CD4-positive, alpha-beta T cell (primary cell): ENCODE results near the gene ONECUT3. TPM values are rescaled to one million over a fixed set of nuclear protein-coding genes. Genes with fewer than 3 reads are reported as not detected.

Source experiments
- ATAC-seq: fragments of 200-7000 bp; cut with Tn5 transposase; one replicate; pipeline ENCODE4 v1.10.0; 2022; ENCODE audit warnings: mild to moderate bottlenecking; ENCODE audit not compliant: poor library complexity
- CTCF ChIA-PET: fragments of 350-600 bp; sonication (Branson Sonifier 250); formaldehyde crosslinking; loops from one replicate; lab custom pipeline; 2021; ENCODE audit warnings: antibody characterized with exemption, inconsistent platforms; lab: Charles Lee
- POLR2A ChIA-PET: fragments of 350-600 bp; sonication (Branson Sonifier 250); formaldehyde crosslinking; loops from one replicate; lab custom pipeline; 2021; ENCODE audit warnings: antibody characterized with exemption, inconsistent platforms; lab: Charles Lee
- DNase-seq, 14 experiments: peaks; one replicate each; pipeline ENCODE4 v3.0.0-alpha.2; 2013 to 2020; ENCODE audit warnings: mixed read lengths in 2 of 14
- H3K27ac ChIP-seq, 2 donors: one replicate each; pipeline versions ENCODE4 v1.5.1 to v1.7.0; 2013; ENCODE audit warnings: low read length in 2 of 2, low read depth in 1 of 2, mild to moderate bottlenecking in 1 of 2
- H3K27me3 ChIP-seq, 2 experiments: 1 replicate in 1 of 2; 2 replicates in 1 of 2; pipeline versions ENCODE4 v1.6.1 to v1.7.0; 2013; ENCODE audit warnings: low read length in 2 of 2, control low read depth in 1 of 2, mild to moderate bottlenecking in 1 of 2, moderate library complexity in 1 of 2; ENCODE audit not compliant: insufficient read depth in 2 of 2, control insufficient read depth in 1 of 2
- H3K36me3 ChIP-seq: one replicate; pipeline ENCODE4 v1.6.1; 2013; ENCODE audit warnings: low read length, control low read depth; ENCODE audit not compliant: insufficient read depth
- H3K4me1 ChIP-seq: one replicate; pipeline ENCODE4 v1.6.1; 2013; ENCODE audit warnings: low read length, control low read depth; ENCODE audit not compliant: insufficient read depth
- H3K4me3 ChIP-seq: one replicate; pipeline ENCODE4 v1.5.1; 2013; ENCODE audit warnings: mild to moderate bottlenecking, low read length, moderate library complexity
- H3K9me3 ChIP-seq, 2 experiments: 1 replicate in 1 of 2; 2 replicates in 1 of 2; pipeline versions ENCODE4 v1.6.1 to v1.7.0; 2013; ENCODE audit warnings: low read length in 2 of 2, mild to moderate bottlenecking in 2 of 2, control low read depth in 1 of 2, moderate library complexity in 1 of 2; ENCODE audit not compliant: control insufficient read depth in 1 of 2, insufficient read depth in 1 of 2
- H3K27ac Mint-ChIP-seq: one replicate; pipeline ENCODE4 v1.8.0; 2020; ENCODE audit warnings: mixed read lengths
- H3K27me3 Mint-ChIP-seq: one replicate; pipeline ENCODE4 v1.8.0; 2021; ENCODE audit warnings: mixed read lengths
- H3K36me3 Mint-ChIP-seq: one replicate; pipeline ENCODE4 v1.8.0; 2021; ENCODE audit warnings: low read depth, mixed read lengths
- H3K4me1 Mint-ChIP-seq: one replicate; pipeline ENCODE4 v1.8.0; 2021; ENCODE audit warnings: low read depth, mixed read lengths
- H3K4me3 Mint-ChIP-seq: one replicate; pipeline ENCODE4 v1.8.0; 2020; ENCODE audit warnings: mild to moderate bottlenecking, mixed read lengths
- H3K9me3 Mint-ChIP-seq: one replicate; pipeline ENCODE4 v1.8.0; 2020; ENCODE audit warnings: mixed read lengths
- intact Hi-C, 2 experiments: fragments of 100-400 bp; cut with DNase I in 1 of 2; cut with micrococcal nuclease in 1 of 2; formaldehyde crosslinking; loops; one replicate each; pipeline versions ENCODE4 v1.15.1 to v1.9.0; 2023 to 2025; cut with DNase I, micrococcal nuclease
- total RNA-seq, 174 experiments: library from RNA in 2 of 174; stranded (reverse) in 2 of 174; gene quantifications; one replicate each; pipeline ENCODE4 v1.2.3 and lab custom pipeline; 2021 to 2026
- TF ChIP-seq, protein P1 (sequence below): fragments of 200-600 bp; IDR thresholded peaks from one replicate; pipeline ENCODE4 v1.8.0; 2022; ENCODE audit warnings: antibody characterized with exemption, mild to moderate bottlenecking

ONECUT3 gene
- total RNA-seq, 2 experiments from 2014 or later, result not detected

DNA sequence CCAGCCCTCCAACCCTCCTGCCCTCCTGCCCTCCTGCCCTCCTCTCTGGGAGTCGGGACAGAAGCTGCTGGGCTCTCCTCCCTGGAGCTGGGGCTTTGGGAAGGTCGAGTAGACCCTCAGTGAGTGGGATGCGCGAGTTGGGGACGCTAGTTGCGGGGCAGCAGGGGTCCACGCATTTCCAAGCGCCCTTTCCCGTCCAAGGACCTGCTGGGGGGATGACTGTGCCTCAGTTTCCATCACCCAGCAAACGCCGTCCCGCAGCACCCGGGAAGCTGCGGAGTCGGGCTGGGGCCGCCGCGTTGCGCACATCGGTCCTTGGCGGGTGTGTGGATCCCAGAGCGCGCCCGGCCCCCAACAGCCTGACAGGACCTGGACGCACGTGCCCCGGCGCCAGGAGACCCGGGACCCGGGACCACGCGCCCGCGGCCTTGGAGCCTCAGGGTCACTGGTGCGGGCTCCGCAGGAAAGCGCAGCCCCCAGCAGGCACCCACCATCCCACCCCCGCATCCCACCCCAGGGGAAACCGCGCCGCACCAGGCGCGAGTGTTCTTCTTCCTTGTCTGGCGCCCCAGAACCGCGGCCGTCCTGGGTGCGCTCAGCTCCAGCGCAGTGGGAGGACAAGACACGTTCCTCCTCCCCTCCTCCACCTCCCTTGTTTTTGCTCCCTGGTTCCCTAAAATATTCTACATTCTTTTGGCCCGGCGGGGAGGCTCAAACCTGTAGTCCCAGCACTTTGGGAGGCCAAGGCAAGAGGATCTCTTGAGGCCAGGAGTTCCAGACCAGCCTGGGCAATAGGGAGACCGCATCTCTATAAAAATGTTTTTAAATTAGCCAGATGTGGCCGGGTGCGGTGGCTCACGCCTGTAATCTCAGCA is 9.2 kb downstream of the ONECUT3 start:
- Mint-ChIP-seq H3K9me3 (no peaks in the 10 kb centered on the region), H3K4me1 (no peaks in the 10 kb centered on the region), H3K36me3 (no peaks in the 10 kb centered on the region), H3K27me3 (peaks cover 77% of the 10 kb centered on the region), H3K27ac (no peak overlapping the region), H3K4me3 (no peak overlapping the region)
- CTCF ChIA-PET, result no interaction called here
- POLR2A ChIA-PET, result no interaction called here
- intact Hi-C loops, result no loop called here
- H3K4me3 ChIP-seq, result no peak overlapping the region
- no peak for ATAC-seq
- TF ChIP-seq, protein P1, sequence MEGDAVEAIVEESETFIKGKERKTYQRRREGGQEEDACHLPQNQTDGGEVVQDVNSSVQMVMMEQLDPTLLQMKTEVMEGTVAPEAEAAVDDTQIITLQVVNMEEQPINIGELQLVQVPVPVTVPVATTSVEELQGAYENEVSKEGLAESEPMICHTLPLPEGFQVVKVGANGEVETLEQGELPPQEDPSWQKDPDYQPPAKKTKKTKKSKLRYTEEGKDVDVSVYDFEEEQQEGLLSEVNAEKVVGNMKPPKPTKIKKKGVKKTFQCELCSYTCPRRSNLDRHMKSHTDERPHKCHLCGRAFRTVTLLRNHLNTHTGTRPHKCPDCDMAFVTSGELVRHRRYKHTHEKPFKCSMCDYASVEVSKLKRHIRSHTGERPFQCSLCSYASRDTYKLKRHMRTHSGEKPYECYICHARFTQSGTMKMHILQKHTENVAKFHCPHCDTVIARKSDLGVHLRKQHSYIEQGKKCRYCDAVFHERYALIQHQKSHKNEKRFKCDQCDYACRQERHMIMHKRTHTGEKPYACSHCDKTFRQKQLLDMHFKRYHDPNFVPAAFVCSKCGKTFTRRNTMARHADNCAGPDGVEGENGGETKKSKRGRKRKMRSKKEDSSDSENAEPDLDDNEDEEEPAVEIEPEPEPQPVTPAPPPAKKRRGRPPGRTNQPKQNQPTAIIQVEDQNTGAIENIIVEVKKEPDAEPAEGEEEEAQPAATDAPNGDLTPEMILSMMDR, result no peak
- H3K27me3 ChIP-seq, result peaks cover 86 to 93% of the 10 kb centered on the region in 2 experiments
- H3K4me1 ChIP-seq, result peaks cover 9% of the 10 kb centered on the region
- H3K9me3 ChIP-seq, result peaks cover 0 to 36% of the 10 kb centered on the region in 2 experiments
- DNase-seq, result no peak
- H3K36me3 ChIP-seq, result no peaks in the 10 kb centered on the region
- no peak overlapping the region for H3K27ac ChIP-seq

DNA sequence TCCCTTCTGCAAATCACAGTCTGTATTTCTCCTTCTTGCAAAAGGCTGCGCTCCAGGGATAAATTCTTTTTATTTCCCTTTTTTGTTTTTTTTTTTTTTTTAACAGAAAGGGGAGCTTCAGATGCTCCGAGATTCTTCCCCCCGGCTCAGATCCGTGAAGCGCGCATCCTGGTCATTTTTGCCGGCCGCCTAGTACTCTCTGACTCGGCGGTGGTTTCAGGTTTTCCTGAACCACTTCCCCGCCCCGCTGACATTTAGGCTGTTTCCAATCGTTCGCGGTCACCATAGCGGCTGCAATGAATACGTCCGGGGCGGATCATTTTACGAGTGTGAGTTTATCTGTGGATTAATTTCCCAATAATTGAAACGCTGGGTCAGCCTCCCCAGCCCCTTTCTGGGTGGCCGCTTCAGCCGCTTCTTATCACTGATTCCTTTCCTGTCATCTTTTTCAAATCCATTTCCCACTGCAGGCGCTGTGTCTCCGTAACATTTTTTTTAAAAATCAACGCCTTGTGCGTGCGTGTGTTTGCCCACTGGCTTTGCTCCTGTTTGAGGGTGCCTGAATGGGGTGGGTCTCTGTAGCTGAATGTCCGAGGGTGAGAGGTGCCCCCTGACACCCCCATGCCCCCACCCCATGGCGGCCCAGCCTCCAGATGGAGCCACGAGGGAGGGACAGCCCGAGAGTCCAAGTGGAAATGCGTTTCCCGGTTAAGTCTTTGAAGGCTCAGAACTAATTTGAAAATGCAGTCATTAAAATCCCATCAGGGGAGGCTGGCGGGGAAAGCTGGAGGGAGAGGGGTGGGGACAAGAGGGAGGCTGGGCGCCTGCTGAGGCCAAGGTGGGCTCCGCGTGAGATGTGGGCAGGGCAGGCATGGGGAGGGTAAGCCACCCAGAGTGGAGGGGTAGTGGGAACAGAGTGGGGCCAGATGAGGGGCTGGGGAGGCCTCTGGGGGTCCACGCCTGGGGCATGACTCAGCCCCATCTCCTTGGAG is 10.6 kb downstream of the ONECUT3 start:
- H3K36me3 Mint-ChIP-seq, result no peaks in the 10 kb centered on the region
- no peak overlapping the region for H3K27ac Mint-ChIP-seq
- H3K27ac ChIP-seq, result no peak overlapping the region
- no peaks in the 10 kb centered on the region for H3K9me3 Mint-ChIP-seq
- ChIA-PET POLR2A (no interaction called here), CTCF (no interaction called here)
- H3K4me3 Mint-ChIP-seq, result no peak overlapping the region
- ATAC-seq, result no peak
- no peaks in the 10 kb centered on the region for H3K4me1 Mint-ChIP-seq
- no peaks in the 10 kb centered on the region for H3K36me3 ChIP-seq
- TF ChIP-seq, protein P1, result no peak
- H3K27me3 Mint-ChIP-seq, result peaks cover 87% of the 10 kb centered on the region
- H3K4me3 ChIP-seq, result no peak overlapping the region
- no peak for DNase-seq
- H3K27me3 ChIP-seq, result peaks cover 87 to 95% of the 10 kb centered on the region in 2 experiments
- intact Hi-C loops, result no loop called here
- H3K4me1 ChIP-seq, result peaks cover 9% of the 10 kb centered on the region
- H3K9me3 ChIP-seq, result peaks cover 0 to 40% of the 10 kb centered on the region in 2 experiments

DNA sequence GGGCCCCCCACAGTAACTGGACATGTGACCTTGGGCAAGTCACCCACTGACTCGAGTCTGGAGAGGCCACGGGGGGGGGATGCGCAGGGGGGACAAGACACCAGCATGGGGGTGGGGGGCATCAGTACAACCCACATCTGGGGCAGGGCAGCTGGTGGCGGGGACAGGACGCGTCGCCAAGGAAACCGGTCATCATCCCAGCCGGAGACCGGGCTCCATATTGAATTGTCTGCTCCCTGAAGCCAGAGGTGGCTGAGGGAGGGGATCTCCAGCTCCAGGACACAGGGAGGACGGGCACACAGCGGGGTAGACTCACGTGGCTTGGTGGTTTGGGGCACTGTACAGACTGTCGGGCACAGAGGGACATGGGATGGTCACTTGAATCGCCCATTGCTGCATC is 11.4 kb downstream of the ONECUT3 start:
- Mint-ChIP-seq H3K27ac (no peak overlapping the region), H3K4me3 (no peak overlapping the region), H3K4me1 (no peaks in the 10 kb centered on the region), H3K9me3 (no peaks in the 10 kb centered on the region), H3K27me3 (peaks cover 83% of the 10 kb centered on the region), H3K36me3 (no peaks in the 10 kb centered on the region)
- TF ChIP-seq, protein P1, result no peak
- CTCF ChIA-PET, result no interaction called here
- intact Hi-C loops, result no loop called here
- Histone ChIP-seq H3K4me3 (no peak overlapping the region), H3K27me3 (peaks cover 87 to 95% of the 10 kb centered on the region in 2 experiments), H3K36me3 (no peaks in the 10 kb centered on the region), H3K27ac (no peak overlapping the region), H3K9me3 (peaks cover 0 to 47% of the 10 kb centered on the region in 2 experiments), H3K4me1 (peaks cover 9% of the 10 kb centered on the region)
- DNase-seq (no peak), ATAC-seq (no peak)
- POLR2A ChIA-PET, result no interaction called here
